ENCODE results near the gene PLCL1.

GRCh38 chr2:198012025-198012424 is 207.6 kb downstream of the PLCL1 start:
- TF ChIP-seq CTCF (IDR thresholded peaks at IDR 0.05) (no peak), POLR2A (IDR thresholded peaks at IDR 0.05) (no peak)

All from esophagus squamous epithelium (tissue), 4 donors.